HEK293 (cell line): ENCODE results near the gene SERINC5.

ENCODE experiments used
- CTCF ChIA-PET: fragments of 350-600 bp; formaldehyde crosslinking; extraction: SDS; loops from one replicate; lab custom pipeline; 2021; ENCODE audit warnings: antibody characterized with exemption; lab: Yijun Ruan, JAX
- POLR2A ChIA-PET: fragments of 300-600 bp; formaldehyde crosslinking; extraction: SDS; loops from one replicate; lab custom pipeline; 2020; ENCODE audit warnings: antibody characterized with exemption, inconsistent platforms; lab: Yijun Ruan, JAX
- H3K27ac ChIP-seq: fragments of 200-500 bp; sonication (Bioruptor generic); 2 replicates; pipeline ENCODE4 v1.5.1; 2014; ENCODE audit warnings: low read depth, low read length, control low read depth, inconsistent platforms; ENCODE audit errors: extremely low read depth
- H3K36me3 ChIP-seq, 2 experiments: fragments of 200-500 bp in 1 of 2; sonication (Bioruptor generic) in 1 of 2; 1 replicate in 1 of 2; 2 replicates in 1 of 2; pipeline ENCODE4 v1.5.1; 2014 to 2017; ENCODE audit warnings: inconsistent platforms in 2 of 2, low read length in 2 of 2; ENCODE audit not compliant: control insufficient read depth in 2 of 2, insufficient read depth in 1 of 2
- H3K4me1 ChIP-seq: fragments of 200-500 bp; sonication (Bioruptor generic); 2 replicates; pipeline ENCODE4 v1.5.1; 2014; ENCODE audit warnings: mild to moderate bottlenecking, low read length, inconsistent platforms; ENCODE audit not compliant: control insufficient read depth, insufficient read depth
- H3K4me3 ChIP-seq: 2 replicates; pipeline ENCODE4 v1.5.1; 2011; ENCODE audit warnings: low read depth, mild to moderate bottlenecking, control low read depth, low read length, moderate library complexity
- H3K9me3 ChIP-seq: fragments of 200-500 bp; sonication (Bioruptor generic); 2 replicates; pipeline ENCODE4 v1.5.1; 2014; ENCODE audit warnings: low read depth, low read length, inconsistent platforms; ENCODE audit not compliant: control insufficient read depth, insufficient read depth
- BCL6B ChIP-seq: fragments of 450-650 bp; formaldehyde crosslinking; IDR thresholded peaks from 2 replicates; pipeline ENCODE4 v1.5.1; 2017; ENCODE audit warnings: missing biosample characterization, missing genetic modification characterization
- EGR2 ChIP-seq: fragments of 450-650 bp; formaldehyde crosslinking; IDR thresholded peaks from 2 replicates; pipeline ENCODE4 v1.5.1; 2016; ENCODE audit warnings: low read depth, missing biosample characterization, missing genetic modification characterization
- IKZF3 ChIP-seq: fragments of 450-650 bp; IDR thresholded peaks from 2 replicates; pipeline ENCODE4 v1.5.0; 2018; ENCODE audit warnings: missing biosample characterization, mild to moderate bottlenecking, missing genetic modification characterization, moderate library complexity
- KLF1 ChIP-seq: fragments of 450-650 bp; formaldehyde crosslinking; IDR thresholded peaks from 2 replicates; pipeline ENCODE4 v1.5.1; 2016; ENCODE audit warnings: missing biosample characterization, missing genetic modification characterization
- KLF10 ChIP-seq: fragments of 450-650 bp; IDR thresholded peaks from 2 replicates; pipeline ENCODE4 v1.5.1; 2018; ENCODE audit warnings: missing biosample characterization, mild to moderate bottlenecking, missing genetic modification characterization
- KLF17 ChIP-seq: fragments of 450-650 bp; formaldehyde crosslinking; IDR thresholded peaks from 2 replicates; pipeline ENCODE4 v1.5.1; 2016; ENCODE audit warnings: missing biosample characterization, missing genetic modification characterization
- KLF8 ChIP-seq: fragments of 450-650 bp; formaldehyde crosslinking; IDR thresholded peaks from 2 replicates; pipeline ENCODE4 v1.5.1; 2016; ENCODE audit warnings: missing biosample characterization, missing genetic modification characterization
- KLF9 ChIP-seq: fragments of 450-650 bp; formaldehyde crosslinking; IDR thresholded peaks from 2 replicates; pipeline ENCODE4 v1.5.1; 2016; ENCODE audit warnings: missing biosample characterization, missing genetic modification characterization, low read depth
- OSR2 ChIP-seq: fragments of 450-650 bp; formaldehyde crosslinking; IDR thresholded peaks from 2 replicates; pipeline ENCODE4 v1.5.1; 2016; ENCODE audit warnings: missing biosample characterization, missing genetic modification characterization
- PATZ1 ChIP-seq: fragments of 450-650 bp; formaldehyde crosslinking; IDR thresholded peaks from 2 replicates; pipeline ENCODE4 v1.5.1; 2016; ENCODE audit warnings: missing biosample characterization, missing genetic modification characterization
- PRDM1 ChIP-seq: fragments of 450-650 bp; formaldehyde crosslinking; IDR thresholded peaks from 2 replicates; pipeline ENCODE4; 2016; ENCODE audit warnings: missing biosample characterization, missing genetic modification characterization
- PRDM10 ChIP-seq: fragments of 450-650 bp; formaldehyde crosslinking; IDR thresholded peaks from 2 replicates; pipeline ENCODE4 v1.5.1; 2016; ENCODE audit warnings: missing biosample characterization, missing genetic modification characterization
- PRDM6 ChIP-seq: fragments of 450-650 bp; formaldehyde crosslinking; IDR thresholded peaks from 2 replicates; pipeline ENCODE4 v1.5.1; 2017; ENCODE audit warnings: missing biosample characterization, missing genetic modification characterization
- REPIN1 ChIP-seq: fragments of 450-650 bp; formaldehyde crosslinking; IDR thresholded peaks from 2 replicates; pipeline ENCODE4 v1.5.1; 2017; ENCODE audit warnings: missing biosample characterization, missing genetic modification characterization, low read depth
- SP2 ChIP-seq: fragments of 450-650 bp; formaldehyde crosslinking; IDR thresholded peaks from 2 replicates; pipeline ENCODE4 v1.5.1; 2016; ENCODE audit warnings: missing biosample characterization, missing genetic modification characterization
- SP7 ChIP-seq: fragments of 450-650 bp; formaldehyde crosslinking; IDR thresholded peaks from 2 replicates; pipeline ENCODE4 v1.5.1; 2016; ENCODE audit warnings: missing biosample characterization, missing genetic modification characterization
- ZBTB8A ChIP-seq: fragments of 450-650 bp; formaldehyde crosslinking; IDR thresholded peaks from 2 replicates; pipeline ENCODE4 v1.5.1; 2016; ENCODE audit warnings: missing biosample characterization, missing genetic modification characterization
- ZEB2 ChIP-seq: fragments of 450-650 bp; formaldehyde crosslinking; IDR thresholded peaks from 2 replicates; pipeline ENCODE4 v1.5.1; 2016; ENCODE audit warnings: missing biosample characterization, missing genetic modification characterization
- ZFHX2 ChIP-seq: fragments of 450-650 bp; formaldehyde crosslinking; conservative IDR thresholded peaks from 2 replicates; pipeline ENCODE4 v1.5.1; 2016; ENCODE audit warnings: missing biosample characterization, missing genetic modification characterization
- ZFP37 ChIP-seq: fragments of 450-650 bp; formaldehyde crosslinking; IDR thresholded peaks from 2 replicates; pipeline ENCODE4 v1.5.1; 2016; ENCODE audit warnings: missing biosample characterization, missing genetic modification characterization
- ZNF335 ChIP-seq: fragments of 450-650 bp; formaldehyde crosslinking; conservative IDR thresholded peaks from 2 replicates; pipeline ENCODE4 v1.5.1; 2016; ENCODE audit warnings: missing biosample characterization, missing genetic modification characterization
- ZNF394 ChIP-seq: fragments of 450-650 bp; formaldehyde crosslinking; IDR thresholded peaks from 2 replicates; pipeline ENCODE4 v1.5.1; 2016; ENCODE audit warnings: missing biosample characterization, missing genetic modification characterization, mild to moderate bottlenecking, moderate library complexity, borderline replicate concordance
- ZNF501 ChIP-seq: fragments of 450-650 bp; formaldehyde crosslinking; IDR thresholded peaks from 2 replicates; pipeline ENCODE4 v1.5.1; 2016; ENCODE audit warnings: missing biosample characterization, missing genetic modification characterization
- ZNF626 ChIP-seq: fragments of 450-650 bp; sonication (Bioruptor Pico); formaldehyde crosslinking; IDR thresholded peaks from 2 replicates; pipeline ENCODE4 v1.5.1; 2018; ENCODE audit warnings: missing biosample characterization, missing genetic modification characterization, inconsistent platforms
- ZNF629 ChIP-seq: fragments of 450-650 bp; formaldehyde crosslinking; IDR thresholded peaks from 2 replicates; pipeline ENCODE4 v1.5.1; 2017; ENCODE audit warnings: missing biosample characterization, missing genetic modification characterization
- ZNF660 ChIP-seq: fragments of 450-650 bp; IDR thresholded peaks from 2 replicates; pipeline ENCODE4 v1.5.1; 2018; ENCODE audit warnings: missing biosample characterization, mild to moderate bottlenecking, missing genetic modification characterization
- ZNF670 ChIP-seq: fragments of 450-650 bp; formaldehyde crosslinking; IDR thresholded peaks from 2 replicates; pipeline ENCODE4 v1.5.1; 2016; ENCODE audit warnings: missing biosample characterization, missing genetic modification characterization, low read depth

SERINC5 gene

GRCh38 chr5:80246995-80247729 is 8.7 kb downstream of the SERINC5 start:
- peak overlapping the region; percentile 10; the same call in 1 of the 2 replicates for H3K4me3 ChIP-seq
- ChIA-PET CTCF (interaction anchor here (0.7 kb wide), 1 partner anchor 105 kb away, joined by 3 read pairs; no protein-coding TSS in a partner anchor), POLR2A (interaction anchor here (0.5 to 2.7 kb wide), 4 partner anchors 8 to 60 kb away, joined by 3 to 29 read pairs (median 4); partner anchors contain the start of gene SERINC5)
- H3K27ac ChIP-seq = peak overlapping the region; percentile 4; the same call in 1 of the 2 replicates
- H3K36me3 ChIP-seq = no peaks in the 10 kb centered on the region
- peaks cover 11% of the 10 kb centered on the region for H3K4me1 ChIP-seq
- no peaks in the 10 kb centered on the region for H3K9me3 ChIP-seq
- 0 out of 2 replicates have a peak, but pooled peaks have one; percentile 61 for TF ChIP-seq PATZ1 (tag by site-specific recombination)
- peak; percentile 66 for TF ChIP-seq PRDM1
- no peak for TF ChIP-seq KLF10 (tag by site-specific recombination)
- TF ChIP-seq ZFHX2 (tag by site-specific recombination) = peak; percentile 83
- TF ChIP-seq PRDM10 (tag by site-specific recombination) = peak; percentile 75
- TF ChIP-seq KLF17 (tag by site-specific recombination) = peak; percentile 53; the same call in 1 of the 2 replicates
- 0 out of 2 replicates have a peak, but pooled peaks have one; percentile 19 for TF ChIP-seq ZFP37
- TF ChIP-seq KLF1 (tag by site-specific recombination) = peak; percentile 41; the same call in 1 of the 2 replicates
- TF ChIP-seq ZNF660 (tag by site-specific recombination) = 0 out of 2 replicates have a peak, but pooled peaks have one; percentile 42
- 0 out of 2 replicates have a peak, but pooled peaks have one; percentile 19 for TF ChIP-seq KLF8 (tag by site-specific recombination)
- peak; percentile 10; the same call in 1 of the 2 replicates for TF ChIP-seq PRDM6 (tag by site-specific recombination)
- TF ChIP-seq OSR2 (tag by site-specific recombination) = no peak
- peak; percentile 22; the same call in 1 of the 2 replicates for TF ChIP-seq ZNF394
- TF ChIP-seq REPIN1 (tag by site-specific recombination) = no peak
- peak; percentile 58; the same call in 1 of the 2 replicates for TF ChIP-seq ZEB2 (tag by site-specific recombination)
- peak; percentile 40 for TF ChIP-seq ZNF629 (tag by site-specific recombination)
- peak; percentile 64 for TF ChIP-seq SP7 (tag by site-specific recombination)
- peak; percentile 76 for TF ChIP-seq KLF9 (tag by site-specific recombination)
- peak; percentile 36; the same call in 1 of the 2 replicates for TF ChIP-seq ZBTB8A (tag by site-specific recombination)
- peak; percentile 33; the same call in 1 of the 2 replicates for TF ChIP-seq IKZF3
- TF ChIP-seq EGR2 (tag by site-specific recombination) = peak; percentile 83
- TF ChIP-seq BCL6B (tag by site-specific recombination) = no peak
- 0 out of 2 replicates have a peak, but pooled peaks have one; percentile 17 for TF ChIP-seq ZNF501 (tag by site-specific recombination)
- TF ChIP-seq SP2 (tag by site-specific recombination) = peak; percentile 33; the same call in 1 of the 2 replicates
- TF ChIP-seq ZNF335 (tag by site-specific recombination) = peak; percentile 38
- TF ChIP-seq ZNF626 = no peak
- no peak for TF ChIP-seq ZNF670 (tag by site-specific recombination)
